B cell (primary cell): Measurements from ENCODE around the gene HLCS. TPM values are rescaled to one million over a fixed set of nuclear protein-coding genes. Genes with fewer than 3 reads are reported as not detected.

ENCODE experiments used
- ATAC-seq: fragments of 200-7000 bp; cut with Tn5 transposase; one replicate; pipeline ENCODE4 v1.10.0; 2021; ENCODE audit warnings: low read depth, mild to moderate bottlenecking, moderate number of reproducible peaks, moderate library complexity
- CTCF ChIA-PET: fragments of 350-600 bp; sonication (Branson Sonifier 250); formaldehyde crosslinking; loops from one replicate; lab custom pipeline; 2021; ENCODE audit warnings: antibody characterized with exemption, inconsistent platforms; lab: Charles Lee
- POLR2A ChIA-PET: fragments of 350-600 bp; sonication (Branson Sonifier 250); formaldehyde crosslinking; loops from one replicate; lab custom pipeline; 2021; ENCODE audit warnings: antibody characterized with exemption; lab: Charles Lee
- DNase-seq: peaks from one replicate; pipeline ENCODE4 v3.0.0; 2013
- H2AFZ ChIP-seq: 2 replicates; pipeline ENCODE4 v1.6.1; 2012; ENCODE audit warnings: mild to moderate bottlenecking, low read depth, low read length; ENCODE audit not compliant: insufficient read depth, poor library complexity, severe bottlenecking
- H3K27ac ChIP-seq, 2 donors: 1 replicate in 1 of 2; 2 replicates in 1 of 2; pipeline ENCODE4 v1.5.1; 2012 to 2013; ENCODE audit warnings: low read length in 2 of 2, mild to moderate bottlenecking in 2 of 2, moderate library complexity in 1 of 2
- H3K27me3 ChIP-seq, 4 experiments: fragments of 200-600 bp in 1 of 4; sonication (generic) in 1 of 4; replicated peaks in 1 of 4; 1 replicate in 2 of 4; 2 replicates in 2 of 4; pipeline versions ENCODE4 v1.6.1 to v1.7.0; 2013 to 2016; ENCODE audit warnings: low read length in 3 of 4, mild to moderate bottlenecking in 2 of 4, mixed read lengths in 1 of 4, moderate library complexity in 1 of 4; ENCODE audit not compliant: insufficient read depth in 4 of 4, control insufficient read depth in 3 of 4; ENCODE audit errors: control extremely low read depth in 1 of 4
- H3K36me3 ChIP-seq, 2 experiments: replicated peaks in 1 of 2; 1 replicate in 1 of 2; 2 replicates in 1 of 2; pipeline versions ENCODE4 v1.6.1 to v1.7.1; 2013; ENCODE audit warnings: low read length in 1 of 2; ENCODE audit not compliant: insufficient read depth in 2 of 2, control insufficient read depth in 1 of 2; ENCODE audit errors: control extremely low read depth in 1 of 2, extremely low read depth in 1 of 2
- H3K4me1 ChIP-seq, 2 donors: fragments of 200-600 bp in 1 of 2; sonication (generic) in 1 of 2; 1 replicate in 1 of 2; 2 replicates in 1 of 2; pipeline versions ENCODE4 v1.5.1 to v1.6.1; 2013 to 2017; ENCODE audit warnings: low read length in 2 of 2; ENCODE audit not compliant: control insufficient read depth in 2 of 2, insufficient read depth in 2 of 2
- H3K4me2 ChIP-seq: replicated peaks from 2 replicates; pipeline ENCODE3; 2012; ENCODE audit warnings: mild to moderate bottlenecking, low read depth, low read length; ENCODE audit not compliant: poor library complexity, severe bottlenecking
- H3K4me3 ChIP-seq, 5 experiments: fragments of 200-600 bp in 1 of 5; sonication (generic) in 1 of 5; 1 replicate in 3 of 5; 2 replicates in 2 of 5; pipeline versions ENCODE4 v1.5.1 to v1.7.0; 2011 to 2016; ENCODE audit warnings: low read length in 4 of 5, mild to moderate bottlenecking in 4 of 5, low read depth in 2 of 5, control low read depth in 1 of 5, moderate library complexity in 1 of 5; ENCODE audit not compliant: insufficient read depth in 1 of 5; ENCODE audit errors: control extremely low read depth in 1 of 5, extremely low read depth in 1 of 5
- H3K79me2 ChIP-seq: fragments of 200-600 bp; sonication (generic); one replicate; pipeline ENCODE4 v1.6.0; 2016; ENCODE audit warnings: low read length; ENCODE audit not compliant: control insufficient read depth, insufficient read depth
- H3K9ac ChIP-seq: fragments of 200-600 bp; sonication (generic); 2 replicates; pipeline ENCODE4 v1.6.1; 2017; ENCODE audit warnings: mild to moderate bottlenecking, low read length, moderate library complexity
- H3K9me3 ChIP-seq, 3 donors: one replicate each; pipeline versions ENCODE4 v1.6.1 to v1.7.1; 2013; ENCODE audit warnings: low read length in 2 of 3; ENCODE audit not compliant: control insufficient read depth in 2 of 3, insufficient read depth in 1 of 3; ENCODE audit errors: control extremely low read depth in 1 of 3
- H4K20me1 ChIP-seq: 2 replicates; pipeline ENCODE4 v1.6.0; 2012; ENCODE audit warnings: mild to moderate bottlenecking, low read length; ENCODE audit not compliant: insufficient read depth, control insufficient read depth, poor library complexity, severe bottlenecking
- H3K27ac Mint-ChIP-seq: one replicate; pipeline ENCODE4 v1.8.0; 2021; ENCODE audit warnings: mixed read lengths
- H3K27me3 Mint-ChIP-seq: one replicate; pipeline ENCODE4 v1.8.0; 2021; ENCODE audit warnings: mixed read lengths
- H3K4me1 Mint-ChIP-seq: one replicate; pipeline ENCODE4 v1.8.0; 2021; ENCODE audit warnings: mixed read lengths
- H3K4me3 Mint-ChIP-seq: one replicate; pipeline ENCODE4 v1.8.0; 2021; ENCODE audit warnings: mixed read lengths
- H3K9me3 Mint-ChIP-seq: one replicate; pipeline ENCODE4 v1.8.0; 2022; ENCODE audit warnings: mixed read lengths; ENCODE audit not compliant: insufficient read depth
- EZH2 ChIP-seq: IDR thresholded peaks from 2 replicates; pipeline ENCODE4 v1.6.1; 2012; ENCODE audit warnings: borderline replicate concordance, low read depth, mild to moderate bottlenecking, moderate library complexity, low read length; ENCODE audit not compliant: insufficient read depth, poor library complexity, severe bottlenecking
- WGBS: methylation state at CpG from one replicate; pipeline ENCODE4 v1.1.5; 2013; ENCODE audit warnings: missing lambda C conversion rate; ENCODE audit not compliant: insufficient coverage; 5-methylcytosine and 5-hydroxymethylcytosine counted together
- intact Hi-C: fragments of 100-400 bp; cut with micrococcal nuclease; formaldehyde crosslinking; loops from one replicate; pipeline ENCODE4 v1.10.0; 2022
- polyA plus RNA-seq: library from polyadenylated mRNA; depleted of rRNA; stranded (reverse); fragments of >200 nt; gene quantifications from 2 replicates; pipeline ENCODE4 v1.2.3, GENCODE V29; 2012
- total RNA-seq, 2 donors: library from RNA; stranded (reverse); fragments of 120-200 nt in 1 of 2; gene quantifications; 1 replicate in 1 of 2; 2 replicates in 1 of 2; pipeline versions ENCODE4 v1.2.3 to v1.2.4, GENCODE V29; 2013 to 2022
- TF ChIP-seq, protein P1 (sequence below): fragments of 200-600 bp; IDR thresholded peaks from one replicate; pipeline ENCODE4 v1.8.0; 2022; ENCODE audit warnings: antibody characterized with exemption, mild to moderate bottlenecking

Gene HLCS
- total and polyA plus RNA-seq, 2 donors (not counting 1 experiment from before 2014, with no cell fraction given): 4.4 to 14.7 TPM

DNA sequence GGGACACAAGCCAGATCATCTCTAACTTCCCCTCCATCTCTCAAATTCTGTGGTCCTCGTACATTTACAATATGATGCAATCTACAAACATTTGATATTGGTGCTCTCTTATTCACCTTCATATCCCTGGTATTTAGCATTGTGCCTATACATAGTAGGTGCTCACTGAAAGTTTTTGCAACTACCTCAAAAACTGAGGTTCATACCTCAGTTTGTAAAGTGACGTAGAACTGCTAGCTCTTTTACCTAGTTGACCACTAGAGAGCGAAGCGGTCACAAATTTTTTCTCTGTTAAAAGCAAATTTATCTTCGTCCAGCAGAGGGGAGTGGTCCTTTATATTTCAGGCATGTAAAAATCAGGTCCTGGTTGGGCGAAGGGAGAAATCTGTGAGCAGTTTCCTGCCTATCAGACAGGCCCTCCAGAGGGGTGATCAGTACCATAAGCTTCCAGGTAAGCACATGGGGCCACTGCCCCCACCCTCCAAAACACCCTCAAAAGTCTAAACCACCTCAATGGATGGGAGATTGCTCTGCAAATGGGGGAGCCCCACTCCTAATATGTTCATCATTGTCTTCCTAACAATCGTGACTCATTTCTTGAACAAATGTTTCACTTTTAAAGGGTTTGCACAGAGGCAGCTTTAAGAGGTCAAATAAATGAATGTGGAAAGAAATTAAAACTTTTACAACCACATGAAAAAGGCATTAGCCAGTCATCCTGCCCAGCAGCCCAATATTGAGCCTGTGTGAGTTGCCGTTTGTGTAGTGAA lies 10.6 kb upstream of the HLCS start:
- Histone ChIP-seq H3K27me3 (peaks cover 0 to 13% (median 5%) of the 10 kb centered on the region in 4 experiments), H3K4me2 (peak overlapping the region; percentile 31), H3K9ac (no peak overlapping the region), H3K36me3 (no peaks in the 10 kb centered on the region), H3K9me3 (no peaks in the 10 kb centered on the region), H3K79me2 (no peaks in the 10 kb centered on the region), H3K4me1 (peaks cover 16 to 22% of the 10 kb centered on the region in 2 donors), H3K27ac (no peak overlapping the region), H3K4me3 (no peak overlapping the region), H4K20me1 (no peaks in the 10 kb centered on the region), H2AFZ (peak overlapping the region; percentile 57)
- H3K27ac Mint-ChIP-seq: peak overlapping the region; percentile 77
- H3K27me3 Mint-ChIP-seq: peaks cover 3% of the 10 kb centered on the region
- no peaks in the 10 kb centered on the region for H3K9me3 Mint-ChIP-seq
- H3K4me3 Mint-ChIP-seq: peak overlapping the region; percentile 47
- TF ChIP-seq EZH2: no peak
- TF ChIP-seq, protein P1, sequence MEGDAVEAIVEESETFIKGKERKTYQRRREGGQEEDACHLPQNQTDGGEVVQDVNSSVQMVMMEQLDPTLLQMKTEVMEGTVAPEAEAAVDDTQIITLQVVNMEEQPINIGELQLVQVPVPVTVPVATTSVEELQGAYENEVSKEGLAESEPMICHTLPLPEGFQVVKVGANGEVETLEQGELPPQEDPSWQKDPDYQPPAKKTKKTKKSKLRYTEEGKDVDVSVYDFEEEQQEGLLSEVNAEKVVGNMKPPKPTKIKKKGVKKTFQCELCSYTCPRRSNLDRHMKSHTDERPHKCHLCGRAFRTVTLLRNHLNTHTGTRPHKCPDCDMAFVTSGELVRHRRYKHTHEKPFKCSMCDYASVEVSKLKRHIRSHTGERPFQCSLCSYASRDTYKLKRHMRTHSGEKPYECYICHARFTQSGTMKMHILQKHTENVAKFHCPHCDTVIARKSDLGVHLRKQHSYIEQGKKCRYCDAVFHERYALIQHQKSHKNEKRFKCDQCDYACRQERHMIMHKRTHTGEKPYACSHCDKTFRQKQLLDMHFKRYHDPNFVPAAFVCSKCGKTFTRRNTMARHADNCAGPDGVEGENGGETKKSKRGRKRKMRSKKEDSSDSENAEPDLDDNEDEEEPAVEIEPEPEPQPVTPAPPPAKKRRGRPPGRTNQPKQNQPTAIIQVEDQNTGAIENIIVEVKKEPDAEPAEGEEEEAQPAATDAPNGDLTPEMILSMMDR: peak; percentile 72
- ChIA-PET CTCF (interaction anchor here (0.7 to 3.6 kb wide), 18 partner anchors 8 to 666 kb away, joined by 3 to 51 read pairs (median 4); partner anchors contain the start of gene HLCS), POLR2A (interaction anchor here (2.2 kb wide), 1 partner anchor 12 kb away, joined by 10 read pairs; no protein-coding TSS in a partner anchor)
- DNase-seq: peak; percentile 76
- peaks cover 24% of the 10 kb centered on the region for H3K4me1 Mint-ChIP-seq
- WGBS: 11% methylated on average over 4 of the region's 8 CpGs
- peak; percentile 88 for ATAC-seq
- intact Hi-C loops: loop anchor here (1.0 to 5.0 kb wide), 6 partner anchors 11 to 390 kb away; partner anchors contain the start of genes DYRK1A, HLCS, PIGP and TTC3
